C4-2B (cell line): ENCODE measurements around the gene ANAPC1.

Experiments used
- CTCF ChIP-seq: fragments of 450-650 bp; conservative IDR thresholded peaks from 2 replicates; pipeline ENCODE4 v1.5.1; 2017; ENCODE audit warnings: mild to moderate bottlenecking
- ZFX ChIP-seq: fragments of 450-650 bp; IDR thresholded peaks from 2 replicates; pipeline ENCODE4 v1.6.1; 2017

- TF ChIP-seq CTCF (no peak), ZFX (no peak)
Measured at GRCh38 chr2:111932841-111933291, 48.9 kb upstream of the ANAPC1 start.
